GM06990 (cell line): ENCODE measurements around the gene EPN1.
A peak's percentile ranks its signal among the peaks of the same experiment; 100 is the strongest.

Source experiments
- DNase-seq: peaks from one replicate; pipeline ENCODE4 v3.0.0-alpha.2; 2011; ENCODE audit not compliant: insufficient read length; ENCODE audit errors: extremely low read depth
- H3K27me3 ChIP-seq: replicated peaks from 2 replicates; pipeline ENCODE4 v1.6.0; 2011; ENCODE audit warnings: low read length; ENCODE audit not compliant: control insufficient read depth, insufficient read depth
- H3K36me3 ChIP-seq: 2 replicates; pipeline ENCODE4 v1.5.1; 2011; ENCODE audit warnings: low read length; ENCODE audit not compliant: control insufficient read depth, insufficient read depth
- H3K4me3 ChIP-seq: replicated peaks from 2 replicates; pipeline ENCODE4 v1.5.1; 2011; ENCODE audit warnings: low read depth, mild to moderate bottlenecking, control low read depth, low read length
- CTCF ChIP-seq: IDR thresholded peaks from 2 replicates; pipeline ENCODE4 v1.5.1; 2011; ENCODE audit warnings: low read length, control low read depth, mild to moderate bottlenecking, inconsistent platforms; ENCODE audit not compliant: insufficient read depth, poor library complexity, severe bottlenecking

Gene EPN1

GRCh38 chr19:55698256-55698655, 23.2 kb downstream of the EPN1 start:
- H3K4me3 ChIP-seq, result no peak overlapping the region
- no peaks in the 10 kb centered on the region for H3K27me3 ChIP-seq
- peaks cover 30% of the 10 kb centered on the region for H3K36me3 ChIP-seq
- DNase-seq, result no peak
- no peak for TF ChIP-seq CTCF

- no peak for TF ChIP-seq CTCF
- Histone ChIP-seq H3K4me3 (no peak overlapping the region), H3K36me3 (peaks cover 32% of the 10 kb centered on the region), H3K27me3 (no peaks in the 10 kb centered on the region)
- DNase-seq, result no peak
Measured at GRCh38 chr19:55699221-55699620, 24.2 kb downstream of the EPN1 start.

GRCh38 chr19:55700813-55701212, 25.8 kb downstream of the EPN1 start:
- Histone ChIP-seq H3K4me3 (no peak overlapping the region), H3K36me3 (peaks cover 23% of the 10 kb centered on the region), H3K27me3 (no peaks in the 10 kb centered on the region)
- no peak for TF ChIP-seq CTCF
- DNase-seq, result no peak

- DNase-seq, result no peak
- H3K27me3 ChIP-seq, result no peaks in the 10 kb centered on the region
- peaks cover 13% of the 10 kb centered on the region for H3K36me3 ChIP-seq
- H3K4me3 ChIP-seq, result no peak overlapping the region
- no peak for TF ChIP-seq CTCF
Measured at GRCh38 chr19:55702131-55702627, 27.2 kb downstream of the EPN1 start.

- peak; percentile 59 for TF ChIP-seq CTCF
- H3K27me3 ChIP-seq, result no peaks in the 10 kb centered on the region
- no peak for DNase-seq
- no peak overlapping the region for H3K4me3 ChIP-seq
- H3K36me3 ChIP-seq, result peaks cover 9% of the 10 kb centered on the region
Measured at GRCh38 chr19:55703790-55704215, 28.8 kb downstream of the EPN1 start.
